ENCODE measurements around the gene B9D1. TPM values are rescaled to one million over a fixed set of nuclear protein-coding genes. Genes with fewer than 3 reads are reported as not detected.

Gene B9D1
- polyA plus RNA-seq, 1 experiment: 55.8 TPM

- Histone ChIP-seq H3K27me3 (ENCODE audit: control insufficient read depth, insufficient read depth, low read length) (no peaks in the 10 kb centered on the region), H3K36me3 (ENCODE audit: control insufficient read depth, insufficient read depth, low read length) (no peaks in the 10 kb centered on the region), H3K4me3 (ENCODE audit: low read depth, low read length) (no peak overlapping the region)
- no peak for DNase-seq (ENCODE audit: low read depth)
- ChIA-PET CTCF (interaction anchor here (0.6 to 4.1 kb wide), 3 partner anchors 8 to 121 kb away, joined by 3 to 14 read pairs (median 4); partner anchors contain the start of gene B9D1), POLR2A (no interaction called here)
- TF ChIP-seq CTCF (IDR thresholded peaks at IDR 0.05; ENCODE audit: insufficient read depth, low read depth, low read length): no peak
Measured at GRCh38 chr17:19370493-19370960, 8.0 kb upstream of the B9D1 start.

GRCh38 chr17:19369846-19370492, 7.4 kb upstream of the B9D1 start:
- DNase-seq (ENCODE audit: low read depth): no peak
- CTCF ChIA-PET: interaction anchor here (1.3 to 4.1 kb wide), 2 partner anchors 77 to 396 kb away, joined by 3 to 14 read pairs; no protein-coding TSS in a partner anchor
- no peaks in the 10 kb centered on the region for H3K36me3 ChIP-seq (ENCODE audit: control insufficient read depth, insufficient read depth, low read length)
- no peaks in the 10 kb centered on the region for H3K27me3 ChIP-seq (ENCODE audit: control insufficient read depth, insufficient read depth, low read length)
- POLR2A ChIA-PET: no interaction called here
- no peak for TF ChIP-seq CTCF (IDR thresholded peaks at IDR 0.05; ENCODE audit: insufficient read depth, low read depth, low read length)
- no peak overlapping the region for H3K4me3 ChIP-seq (ENCODE audit: low read depth, low read length)

- CTCF ChIA-PET: interaction anchor here (1.3 to 4.1 kb wide), 2 partner anchors 78 to 397 kb away, joined by 3 to 14 read pairs; no protein-coding TSS in a partner anchor
- TF ChIP-seq CTCF (IDR thresholded peaks at IDR 0.05; ENCODE audit: insufficient read depth, low read depth, low read length): no peak
Measured at GRCh38 chr17:19369107-19369778, 6.7 kb upstream of the B9D1 start.

GRCh38 chr17:19368229-19368628, 5.7 kb upstream of the B9D1 start:
- Histone ChIP-seq H3K27me3 (ENCODE audit: control insufficient read depth, insufficient read depth, low read length) (no peaks in the 10 kb centered on the region), H3K36me3 (ENCODE audit: control insufficient read depth, insufficient read depth, low read length) (no peaks in the 10 kb centered on the region), H3K4me3 (ENCODE audit: low read depth, low read length) (no peak overlapping the region)
- CTCF ChIA-PET: interaction anchor here (4.1 kb wide), 1 partner anchor 79 kb away, joined by 14 read pairs; no protein-coding TSS in a partner anchor
- DNase-seq (ENCODE audit: low read depth): no peak
- POLR2A ChIA-PET: no interaction called here
- TF ChIP-seq CTCF (IDR thresholded peaks at IDR 0.05; ENCODE audit: insufficient read depth, low read depth, low read length): no peak

More at GRCh38 chr17:19369107-19369778, 6.7 kb upstream of the B9D1 start:
- DNase-seq (ENCODE audit: low read depth): no peak
- Histone ChIP-seq H3K27me3 (ENCODE audit: control insufficient read depth, insufficient read depth, low read length) (no peaks in the 10 kb centered on the region), H3K4me3 (ENCODE audit: low read depth, low read length) (no peak overlapping the region), H3K36me3 (ENCODE audit: control insufficient read depth, insufficient read depth, low read length) (no peaks in the 10 kb centered on the region)
- POLR2A ChIA-PET: no interaction called here

- DNase-seq (ENCODE audit: low read depth): no peak
- Histone ChIP-seq H3K36me3 (ENCODE audit: control insufficient read depth, insufficient read depth, low read length) (no peaks in the 10 kb centered on the region), H3K27me3 (ENCODE audit: control insufficient read depth, insufficient read depth, low read length) (no peaks in the 10 kb centered on the region), H3K4me3 (ENCODE audit: low read depth, low read length) (no peak overlapping the region)
- TF ChIP-seq CTCF (IDR thresholded peaks at IDR 0.05; ENCODE audit: insufficient read depth, low read depth, low read length): no peak
- ChIA-PET CTCF (interaction anchor here (0.6 to 5.9 kb wide), 4 partner anchors 19 to 400 kb away, joined by 3 to 178 read pairs (median 8); no protein-coding TSS in a partner anchor), POLR2A (no interaction called here)
Measured at GRCh38 chr17:19366637-19366972, 4.1 kb upstream of the B9D1 start.
